Keratinocyte (primary cell): ENCODE data around the gene TRIM66.

Source experiments
- CTCF ChIP-seq, 3 experiments: IDR thresholded peaks in 1 of 3; conservative IDR thresholded peaks in 1 of 3; optimal IDR thresholded peaks in 1 of 3; 2 replicates in 2 of 3; 3 replicates in 1 of 3; pipeline versions ENCODE3 to v1.5.1; 2011; ENCODE audit warnings: low read length in 3 of 3, mild to moderate bottlenecking in 3 of 3, moderate library complexity in 2 of 3, control low read depth in 1 of 3, inconsistent platforms in 1 of 3; ENCODE audit not compliant: insufficient read depth in 2 of 3; ENCODE audit errors: extremely low read depth in 1 of 3
- EZH2 ChIP-seq: IDR thresholded peaks from one replicate; pipeline ENCODE4 v1.6.1; 2012; ENCODE audit warnings: inconsistent platforms, mild to moderate bottlenecking, low read length, moderate library complexity

- no peak for TF ChIP-seq CTCF (optimal IDR thresholded peaks at IDR 0.05 in 1 of 3, IDR thresholded peaks at IDR 0.05 in 1 of 3, conservative IDR thresholded peaks at IDR 0.05 in 1 of 3; ENCODE audit: extremely low read depth in 1 of 3, insufficient read depth in 2 of 3, low read length in 3 of 3)
- no peak for TF ChIP-seq EZH2
These were observed 17.4 kb upstream of the TRIM66 start for GRCh38 chr11:8699903-8700302.
